IMR-90 (cell line): ENCODE results near the gene PAFAH1B1. TPM values are rescaled to one million over a fixed set of nuclear protein-coding genes. Genes with fewer than 3 reads are reported as not detected.

Source experiments
- ATAC-seq: fragments of 200-7000 bp; cut with Tn5 transposase; 2 replicates; pipeline ENCODE4 v1.9.1; 2020; ENCODE audit warnings: low read depth, mild to moderate bottlenecking, moderate library complexity
- BruUV-seq: library from RNA; stranded (reverse); fragments of 400-500 nt; replicated peaks from 2 replicates; lab custom pipeline; 2021; lab: Mats Ljungman, UMichigan
- CTCF ChIA-PET: fragments of 300-600 bp; formaldehyde crosslinking; extraction: SDS; loops from one replicate; lab custom pipeline; 2021; ENCODE audit warnings: antibody characterized with exemption; lab: Yijun Ruan, JAX
- POLR2A ChIA-PET: fragments of 300-600 bp; sonication (Branson Sonifier 250); formaldehyde crosslinking; loops from one replicate; lab custom pipeline; 2022; ENCODE audit warnings: antibody characterized with exemption; ENCODE audit not compliant: unreplicated experiment; lab: Charles Lee
- DNase-seq: peaks from one replicate; pipeline ENCODE4 v3.0.0; 2013
- H2AFZ ChIP-seq: replicated peaks from 2 replicates; pipeline ENCODE3; 2013; ENCODE audit warnings: low read length, mild to moderate bottlenecking; ENCODE audit not compliant: poor library complexity
- H2AK5ac ChIP-seq: 2 replicates; pipeline ENCODE4 v1.6.1; 2013; ENCODE audit warnings: low read depth, low read length, inconsistent platforms
- H2AK9ac ChIP-seq: replicated peaks from 2 replicates; pipeline ENCODE3; 2013; ENCODE audit warnings: mild to moderate bottlenecking, low read depth, low read length, moderate library complexity; ENCODE audit not compliant: poor library complexity
- H2BK120ac ChIP-seq: 2 replicates; pipeline ENCODE4 v1.6.1; 2013; ENCODE audit warnings: low read depth, low read length, inconsistent platforms
- H2BK15ac ChIP-seq: 3 replicates; pipeline ENCODE4 v1.6.1; 2013; ENCODE audit warnings: low read depth, low read length, inconsistent platforms
- H2BK20ac ChIP-seq: 2 replicates; pipeline ENCODE4 v1.6.1; 2013; ENCODE audit warnings: low read depth, mild to moderate bottlenecking, inconsistent platforms, low read length, moderate library complexity
- H2BK5ac ChIP-seq: 2 replicates; pipeline ENCODE4 v1.6.1; 2013; ENCODE audit warnings: mild to moderate bottlenecking, low read depth, low read length, inconsistent platforms; ENCODE audit not compliant: poor library complexity, severe bottlenecking
- H3K14ac ChIP-seq: replicated peaks from 2 replicates; pipeline ENCODE4 v1.6.1; 2013; ENCODE audit warnings: low read depth, low read length, inconsistent platforms
- H3K18ac ChIP-seq: 2 replicates; pipeline ENCODE4 v1.6.1; 2013; ENCODE audit warnings: low read depth, low read length, control low read depth
- H3K23ac ChIP-seq: 2 replicates; pipeline ENCODE4 v1.6.1; 2013; ENCODE audit warnings: low read depth, low read length, inconsistent platforms
- H3K27ac ChIP-seq: 2 replicates; pipeline ENCODE4 v1.5.1; 2013; ENCODE audit warnings: mild to moderate bottlenecking, control low read depth, low read length; ENCODE audit not compliant: insufficient read depth
- H3K27me3 ChIP-seq: 2 replicates; pipeline ENCODE4 v1.6.1; 2013; ENCODE audit warnings: low read length; ENCODE audit not compliant: control insufficient read depth, insufficient read depth
- H3K36me3 ChIP-seq: 2 replicates; pipeline ENCODE4 v1.6.1; 2013; ENCODE audit warnings: low read length, mixed read lengths; ENCODE audit not compliant: control insufficient read depth, insufficient read depth
- H3K4ac ChIP-seq: 2 replicates; pipeline ENCODE4 v1.6.1; 2013; ENCODE audit warnings: low read depth, low read length, inconsistent platforms
- H3K4me1 ChIP-seq: 2 replicates; pipeline ENCODE4 v1.6.1; 2013; ENCODE audit warnings: low read length, mixed read lengths; ENCODE audit not compliant: control insufficient read depth, insufficient read depth
- H3K4me2 ChIP-seq: 2 replicates; pipeline ENCODE4 v1.6.1; 2013; ENCODE audit warnings: low read depth, mild to moderate bottlenecking, control low read depth, low read length, moderate library complexity
- H3K4me3 ChIP-seq: 2 replicates; pipeline ENCODE4 v1.5.1; 2013; ENCODE audit warnings: low read depth, mild to moderate bottlenecking, control low read depth, low read length, moderate library complexity; ENCODE audit not compliant: insufficient read depth
- H3K56ac ChIP-seq: 2 replicates; pipeline ENCODE4 v1.6.1; 2013; ENCODE audit warnings: low read length, inconsistent platforms; ENCODE audit not compliant: insufficient read depth; ENCODE audit errors: extremely low read depth
- H3K79me1 ChIP-seq, 2 experiments: 2 replicates each; pipeline ENCODE4 v1.6.1; 2013; ENCODE audit warnings: low read length in 2 of 2, inconsistent platforms in 1 of 2, low read depth in 1 of 2
- H3K9ac ChIP-seq: 2 replicates; pipeline ENCODE4 v1.6.1; 2013; ENCODE audit warnings: low read depth, low read length, control low read depth
- H3K9me1 ChIP-seq: 2 replicates; pipeline ENCODE4 v1.6.1; 2013; ENCODE audit warnings: low read length, inconsistent platforms; ENCODE audit not compliant: insufficient read depth
- H3K9me3 ChIP-seq: 2 replicates; pipeline ENCODE4 v1.6.1; 2013; ENCODE audit warnings: low read length; ENCODE audit not compliant: control insufficient read depth, insufficient read depth
- H4K20me1 ChIP-seq: 2 replicates; pipeline ENCODE4 v1.6.1; 2013; ENCODE audit warnings: low read length, inconsistent platforms; ENCODE audit not compliant: insufficient read depth
- H4K5ac ChIP-seq: 2 replicates; pipeline ENCODE4 v1.6.1; 2013; ENCODE audit warnings: mild to moderate bottlenecking, low read depth, low read length, control low read depth
- H4K8ac ChIP-seq, 2 experiments: 2 replicates each; pipeline ENCODE4 v1.6.1; 2013; ENCODE audit warnings: low read depth in 2 of 2, low read length in 2 of 2, control low read depth in 1 of 2, inconsistent platforms in 1 of 2
- H4K91ac ChIP-seq: 2 replicates; pipeline ENCODE4 v1.6.1; 2013; ENCODE audit warnings: low read depth, low read length, inconsistent platforms; ENCODE audit not compliant: insufficient read depth
- CEBPB ChIP-seq: IDR thresholded peaks from 2 replicates; pipeline ENCODE4 v1.6.1; 2012; ENCODE audit warnings: low read depth, low read length, improper control_type of control experiment
- CHD1 ChIP-seq: IDR thresholded peaks from 2 replicates; pipeline ENCODE4 v1.6.1; 2012; ENCODE audit warnings: low read depth, low read length, improper control_type of control experiment
- ELK1 ChIP-seq: fragments of 150-350 bp; IDR thresholded peaks from 2 replicates; pipeline ENCODE4 v1.6.1; 2016; ENCODE audit warnings: low read depth, mild to moderate bottlenecking, low read length, moderate library complexity, borderline replicate concordance
- FOS ChIP-seq: fragments of 150-350 bp; IDR thresholded peaks from 2 replicates; pipeline ENCODE4 v1.6.1; 2016; ENCODE audit warnings: low read depth, low read length
- MAFK ChIP-seq: IDR thresholded peaks from 2 replicates; pipeline ENCODE4 v1.6.1; 2012; ENCODE audit warnings: low read depth, low read length, improper control_type of control experiment
- MAZ ChIP-seq: IDR thresholded peaks from 2 replicates; pipeline ENCODE4 v1.6.1; 2012; ENCODE audit warnings: low read depth, mild to moderate bottlenecking, low read length, improper control_type of control experiment, moderate library complexity, borderline replicate concordance
- MXI1 ChIP-seq: IDR thresholded peaks from 2 replicates; pipeline ENCODE4 v1.6.1; 2012; ENCODE audit warnings: low read depth, mild to moderate bottlenecking, low read length, moderate library complexity, borderline replicate concordance
- NFE2L2 ChIP-seq: fragments of 150-350 bp; IDR thresholded peaks from 2 replicates; pipeline ENCODE4 v1.6.1; 2016; ENCODE audit warnings: low read depth, mild to moderate bottlenecking, low read length
- RCOR1 ChIP-seq: IDR thresholded peaks from 2 replicates; pipeline ENCODE4 v1.6.1; 2012; ENCODE audit warnings: mild to moderate bottlenecking, low read length, improper control_type of control experiment; ENCODE audit not compliant: insufficient replicate concordance
- RFX5 ChIP-seq: IDR thresholded peaks from 2 replicates; pipeline ENCODE4 v1.8.0; 2012; ENCODE audit warnings: low read depth, mild to moderate bottlenecking, low read length, moderate library complexity
- SMC3 ChIP-seq: fragments of 150-350 bp; IDR thresholded peaks from 2 replicates; pipeline ENCODE4 v1.6.1; 2016; ENCODE audit warnings: low read depth, mild to moderate bottlenecking, antibody characterized with exemption, low read length, moderate library complexity
- USF2 ChIP-seq: fragments of 150-350 bp; IDR thresholded peaks from 2 replicates; pipeline ENCODE4 v1.6.1; 2017; ENCODE audit warnings: mild to moderate bottlenecking, antibody characterized with exemption, low read length, low read depth
- WGBS, 2 experiments: methylation state at CpG; one replicate each; pipeline versions ENCODE4 v1.1.5 to v1.1.7; 2013; ENCODE audit warnings: missing lambda C conversion rate in 2 of 2; ENCODE audit not compliant: insufficient read length in 1 of 2; ENCODE audit errors: extremely low coverage in 2 of 2; 5-methylcytosine and 5-hydroxymethylcytosine counted together
- dilution Hi-C: fragments of 300-500 bp; cut with HindIII; formaldehyde crosslinking; loops from one replicate; pipeline ENCODE4 v1.14.3; 2018; ENCODE audit warnings: low sequenced_read_pairs; ENCODE audit not compliant: unreplicated experiment
- in situ Hi-C: fragments of 300-500 bp; cut with MboI; formaldehyde crosslinking; loops from 3 replicates; pipeline ENCODE4 v1.14.3; 2019; ENCODE audit warnings: low sequenced_read_pairs, inconsistent platforms, mixed read lengths
- intact Hi-C: fragments of 100-400 bp; cut with micrococcal nuclease; formaldehyde crosslinking; loops from 2 replicates; pipeline ENCODE4 v1.10.0; 2022
- polyA plus RNA-seq, 3 experiments: library from polyadenylated mRNA; depleted of rRNA; stranded (reverse); fragments of >200 nt; gene quantifications; 2 replicates each; pipeline ENCODE4 v1.2.3, GENCODE V29; 2012; ENCODE audit warnings: low replicate concordance in 1 of 3
- total RNA-seq: library from RNA; depleted of rRNA; stranded (reverse); fragments of >200 nt; gene quantifications from 2 replicates; pipeline ENCODE4 v1.2.3, GENCODE V29; 2012

Gene PAFAH1B1
- total and polyA plus RNA-seq, 2 of the 4 experiments (the other 2 are of a cell fraction) = 64.5 to 127 TPM

GRCh38 chr17:2684549-2684948, 91.1 kb downstream of the PAFAH1B1 start:
- H2AK9ac ChIP-seq = no peak overlapping the region
- BruUV-seq = no TSS peak

More at GRCh38 chr17:2684549-2684948, 91.1 kb downstream of the PAFAH1B1 start:
- Histone ChIP-seq H3K27me3 (no peaks in the 10 kb centered on the region), H2BK20ac (no peak overlapping the region), H3K4me3 (no peak overlapping the region), H4K91ac (no peak overlapping the region), H3K4me1 (peaks cover 8% of the 10 kb centered on the region), H2BK15ac (no peak overlapping the region), H3K4ac (no peak overlapping the region), H3K9me3 (no peaks in the 10 kb centered on the region), H2BK5ac (no peak overlapping the region), H3K14ac (no peak overlapping the region), H2AK5ac (no peak overlapping the region), H3K18ac (no peak overlapping the region), H3K9ac (no peak overlapping the region), H3K23ac (no peak overlapping the region), H4K5ac (no peak overlapping the region), H3K4me2 (no peak overlapping the region), H4K8ac (no peak overlapping the region), H3K56ac (no peak overlapping the region), H2BK120ac (no peak overlapping the region), H3K27ac (no peak overlapping the region), H2AFZ (no peak overlapping the region), H4K20me1 (peaks cover 62% of the 10 kb centered on the region), H3K36me3 (peaks cover 25% of the 10 kb centered on the region), H3K79me1 (peaks cover 13 to 72% of the 10 kb centered on the region in 2 experiments; a peak in 3 of 4 replicates), H3K9me1 (peaks cover 18% of the 10 kb centered on the region)
- 92% methylated on average over 5 of the region's 18 CpGs; no CpG with 5 or more reads in 1 of the 2 experiments for WGBS, 2 experiments
- intact Hi-C loops = loop anchor here (5.0 kb wide), 1 partner anchor 262 kb away; no protein-coding TSS in a partner anchor
- no peak for DNase-seq
- POLR2A ChIA-PET = interaction anchor here (0.7 kb wide), 1 partner anchor 169 kb away, joined by 6 read pairs; no protein-coding TSS in a partner anchor
- TF ChIP-seq MXI1 (no peak), ELK1 (no peak), USF2 (no peak), NFE2L2 (no peak), RCOR1 (no peak), FOS (no peak), SMC3 (no peak), RFX5 (no peak), MAFK (no peak), CEBPB (no peak), MAZ (no peak), CHD1 (no peak)
- dilution Hi-C loops = no loop called here
- CTCF ChIA-PET = interaction anchor here (0.5 to 0.6 kb wide), 2 partner anchors 73 to 1251 kb away, joined by 3 to 5 read pairs; no protein-coding TSS in a partner anchor
- in situ Hi-C loops = no loop called here
- no peak for ATAC-seq
